IPS DF 4.7 (cell line): ENCODE measurements around the gene ERP44.
"Not testable (repeated sequence)": the region's sequence is repeated elsewhere in the genome, so short reads cannot be mapped to it uniquely, and the experiment has no call there.

ENCODE experiments used
- DNase-seq: peaks from one replicate; pipeline ENCODE4 v3.0.0-alpha.2; 2013; ENCODE audit warnings: low spot score; ENCODE audit errors: extremely low read depth

ERP44 gene

DNA sequence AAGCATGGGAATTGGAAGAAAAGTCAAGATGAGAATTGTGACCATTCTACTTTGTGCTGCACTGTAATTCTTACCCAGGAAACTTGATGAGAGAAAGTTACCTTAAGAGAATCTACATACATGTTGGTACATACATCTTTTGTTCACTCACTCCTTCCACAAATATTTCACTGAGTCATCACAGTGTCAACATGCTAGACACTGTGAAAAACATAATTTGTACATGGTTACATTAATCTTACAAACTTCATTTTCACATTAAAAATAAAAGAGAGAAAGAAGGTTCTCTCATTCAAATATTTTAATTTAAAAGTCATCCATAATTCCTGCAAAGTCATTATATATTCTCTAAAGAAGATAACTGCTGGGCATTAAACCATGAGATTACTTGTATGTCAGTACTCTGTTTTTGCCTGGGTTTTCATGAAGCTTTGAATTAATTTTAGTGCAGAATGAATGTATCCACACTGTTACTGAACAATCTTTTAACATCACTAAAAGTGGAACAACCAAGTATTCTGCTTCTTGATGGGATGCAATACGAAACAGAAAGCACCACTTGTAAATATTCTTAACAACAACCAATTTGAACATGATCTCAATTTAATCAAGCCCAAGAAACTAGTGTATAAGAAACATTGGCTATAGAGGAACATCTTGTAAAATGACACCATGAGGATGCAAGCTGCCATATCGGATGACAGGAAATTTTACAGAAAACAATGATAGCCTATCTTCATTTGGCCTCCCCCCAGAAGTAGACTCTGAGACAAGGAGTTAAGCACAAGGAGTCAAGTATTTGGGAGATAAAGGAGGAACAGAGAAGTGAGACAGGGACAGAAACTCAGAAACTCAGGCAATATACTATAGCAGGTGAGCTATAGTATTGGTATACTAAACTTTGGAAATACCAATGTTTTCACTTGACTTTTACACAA, 28.4 kb downstream of the ERP44 start:
- DNase-seq, result no peak

DNA sequence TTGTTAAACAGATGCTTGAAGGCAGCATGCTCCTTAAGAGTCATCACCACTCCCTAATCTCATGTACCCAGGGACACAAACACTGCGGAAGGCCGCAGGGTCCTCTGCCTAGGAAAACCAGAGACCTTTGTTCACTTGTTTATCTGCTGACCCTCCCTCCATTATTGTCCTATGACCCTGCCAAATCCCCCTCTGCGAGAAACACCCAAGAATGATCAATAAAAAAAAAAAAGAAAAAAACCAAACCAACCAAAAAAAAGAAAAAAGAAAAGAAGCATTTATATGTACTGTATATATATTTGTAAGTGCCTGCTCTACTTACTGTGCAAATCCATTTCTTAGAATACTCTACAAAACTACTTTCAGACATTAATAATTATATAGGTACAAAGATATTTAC, 29.7 kb downstream of the ERP44 start:
- not testable (repeated sequence) for DNase-seq

DNA sequence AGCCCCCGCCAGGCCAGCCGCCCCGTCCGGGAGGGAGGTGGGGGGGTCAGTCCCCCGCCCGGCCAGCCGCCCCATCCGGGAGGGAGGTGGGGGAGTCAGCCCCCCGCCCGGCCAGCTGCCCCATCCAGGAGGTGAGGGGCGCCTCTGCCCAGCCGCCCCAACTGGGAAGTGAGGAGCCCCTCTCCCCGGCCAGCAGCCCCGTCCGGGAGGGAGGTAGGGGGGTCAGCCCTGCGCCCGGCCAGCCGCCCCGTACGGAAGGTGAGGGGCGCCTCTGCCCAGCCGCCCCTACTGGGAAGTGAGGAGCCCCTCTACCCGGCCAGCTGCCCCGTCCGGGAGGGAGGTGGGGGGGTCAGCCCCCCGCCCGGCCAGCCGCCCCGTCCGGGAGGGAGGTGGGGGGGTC, 30.8 kb downstream of the ERP44 start:
- not testable (repeated sequence) for DNase-seq

DNA sequence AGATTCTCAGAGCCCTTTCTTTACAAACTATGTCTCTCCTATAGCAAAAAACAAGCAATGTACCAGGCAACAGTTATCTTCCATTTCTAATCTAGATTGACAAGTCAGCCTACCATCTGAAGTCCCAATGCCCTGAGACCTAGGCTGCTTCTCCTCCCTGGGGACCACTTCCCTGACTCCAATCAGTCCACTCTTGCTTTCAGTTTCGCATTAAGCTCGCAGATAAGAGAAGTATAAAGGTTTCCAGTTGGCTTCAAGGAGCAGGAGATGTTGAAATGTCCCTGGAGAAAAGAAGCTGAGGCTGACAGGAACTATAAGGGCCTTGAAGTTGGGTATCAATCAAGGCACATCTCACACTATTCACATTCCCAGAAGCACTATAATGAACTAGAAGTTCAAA, 32.3 kb downstream of the ERP44 start:
- no peak for DNase-seq

DNA sequence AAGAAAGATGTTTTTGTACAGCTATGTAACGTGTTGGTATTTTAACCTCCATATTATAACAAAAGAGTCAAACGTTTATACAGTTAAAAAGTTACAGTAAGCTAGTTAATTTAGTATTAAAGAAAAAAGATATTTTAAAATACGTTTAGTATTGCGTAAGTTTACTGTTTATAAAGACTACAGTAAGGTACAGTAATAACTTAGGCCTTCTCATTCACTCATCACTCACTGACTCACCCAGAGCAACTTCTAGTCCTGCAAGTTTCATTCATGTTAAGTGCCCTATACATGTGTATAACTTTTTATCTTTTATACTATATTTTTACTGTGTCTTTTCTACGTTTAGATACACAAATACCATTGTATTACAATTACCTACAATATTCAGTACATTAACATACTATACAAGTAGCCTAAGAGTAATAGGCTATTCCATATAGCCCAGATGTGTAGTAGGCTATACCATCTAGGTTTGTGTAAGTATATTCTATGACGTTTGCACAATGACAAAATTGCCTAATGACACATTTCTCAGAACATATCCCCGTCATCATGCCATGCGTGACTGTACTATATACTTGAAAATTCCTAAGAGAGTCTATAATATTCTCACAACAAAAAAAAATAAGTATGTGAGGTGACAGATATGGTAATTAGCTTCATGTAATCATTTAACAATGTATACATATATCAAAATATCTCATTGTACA, 33.8 kb downstream of the ERP44 start:
- no peak for DNase-seq

DNA sequence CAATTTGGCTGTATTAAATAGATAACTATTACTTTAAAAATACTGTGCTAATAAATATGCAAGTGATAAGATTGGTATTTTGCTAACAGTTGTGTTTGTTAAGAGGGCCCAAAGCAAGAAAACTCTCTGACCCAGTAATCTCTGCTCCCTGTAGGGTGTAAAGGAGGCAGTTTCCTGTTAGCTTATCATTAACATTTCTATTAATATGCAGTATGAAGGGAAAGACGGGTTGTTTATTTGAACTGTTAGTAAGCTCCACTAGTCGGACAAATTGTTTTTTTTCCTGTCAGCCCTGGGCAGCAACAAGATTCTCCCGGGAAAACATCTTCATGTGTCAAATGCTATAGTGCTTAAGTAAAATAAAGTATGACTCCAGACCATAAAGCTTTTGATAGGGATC, 35.6 kb downstream of the ERP44 start:
- no peak for DNase-seq

DNA sequence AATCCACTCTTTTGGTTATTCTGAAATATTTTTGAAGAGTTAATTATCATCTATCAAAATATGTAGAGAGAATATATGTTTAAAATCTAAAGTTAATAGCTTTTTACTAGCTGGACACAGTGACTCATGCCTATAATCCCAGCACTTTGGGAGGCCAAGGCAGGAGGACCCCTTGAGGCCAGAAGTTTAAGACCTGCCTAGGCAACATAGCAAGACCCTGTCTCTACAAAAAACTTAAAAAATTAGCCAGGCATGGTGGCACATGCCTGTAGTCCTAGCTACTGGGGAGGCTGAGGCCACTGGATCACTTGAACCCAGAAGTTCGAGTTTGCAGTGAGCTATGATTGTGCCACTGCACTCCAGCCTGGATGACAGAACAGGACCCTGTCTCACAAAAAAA, 36.1 kb downstream of the ERP44 start:
- not testable (repeated sequence) for DNase-seq

GRCh38 chr9:100058699-100059579, 39.9 kb downstream of the ERP44 start:
- no peak for DNase-seq

DNA sequence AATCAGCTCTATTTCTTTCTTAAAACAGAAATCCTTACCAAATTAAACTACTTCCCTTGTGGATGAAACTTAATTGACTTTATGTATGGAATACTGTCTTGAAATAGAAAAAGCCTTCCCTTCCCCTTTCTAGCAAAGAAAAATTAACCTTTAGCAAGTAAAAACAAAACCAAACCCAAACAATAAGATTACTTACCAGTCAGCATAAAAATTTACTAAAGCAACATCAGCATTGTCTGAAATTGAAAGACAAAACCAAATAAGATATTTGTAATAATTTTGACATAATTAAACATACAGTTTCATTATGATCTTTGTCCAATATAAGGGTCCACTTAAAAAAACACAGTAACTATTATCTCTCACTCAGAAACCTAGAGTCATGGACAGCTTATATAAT, 41.2 kb downstream of the ERP44 start:
- DNase-seq, result no peak

GRCh38 chr9:100056561-100056960, 42.2 kb downstream of the ERP44 start:
- no peak for DNase-seq

- DNase-seq, result no peak
These were observed 46.4 kb downstream of the ERP44 start for GRCh38 chr9:100052375-100052774.

GRCh38 chr9:100049551-100049950, 49.2 kb downstream of the ERP44 start:
- no peak for DNase-seq

DNA sequence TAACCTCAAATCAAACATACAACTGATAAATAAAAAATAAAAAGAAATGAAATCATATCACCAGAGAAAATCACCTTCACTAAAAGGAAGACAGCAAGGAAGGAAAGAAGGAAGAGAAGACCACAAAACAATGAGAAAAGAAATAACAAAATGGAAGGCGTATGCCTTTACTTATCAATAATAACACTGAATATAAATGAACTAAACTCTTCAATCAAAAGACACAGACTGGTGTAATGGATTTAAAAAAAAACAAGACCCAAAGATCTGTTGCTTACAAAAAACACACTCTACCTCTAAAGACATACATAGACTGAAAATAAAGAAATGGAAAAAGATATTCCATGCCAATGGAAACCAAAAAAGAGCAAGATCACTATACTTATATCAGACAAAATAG, 60.3 kb downstream of the ERP44 start:
- no peak for DNase-seq

DNA sequence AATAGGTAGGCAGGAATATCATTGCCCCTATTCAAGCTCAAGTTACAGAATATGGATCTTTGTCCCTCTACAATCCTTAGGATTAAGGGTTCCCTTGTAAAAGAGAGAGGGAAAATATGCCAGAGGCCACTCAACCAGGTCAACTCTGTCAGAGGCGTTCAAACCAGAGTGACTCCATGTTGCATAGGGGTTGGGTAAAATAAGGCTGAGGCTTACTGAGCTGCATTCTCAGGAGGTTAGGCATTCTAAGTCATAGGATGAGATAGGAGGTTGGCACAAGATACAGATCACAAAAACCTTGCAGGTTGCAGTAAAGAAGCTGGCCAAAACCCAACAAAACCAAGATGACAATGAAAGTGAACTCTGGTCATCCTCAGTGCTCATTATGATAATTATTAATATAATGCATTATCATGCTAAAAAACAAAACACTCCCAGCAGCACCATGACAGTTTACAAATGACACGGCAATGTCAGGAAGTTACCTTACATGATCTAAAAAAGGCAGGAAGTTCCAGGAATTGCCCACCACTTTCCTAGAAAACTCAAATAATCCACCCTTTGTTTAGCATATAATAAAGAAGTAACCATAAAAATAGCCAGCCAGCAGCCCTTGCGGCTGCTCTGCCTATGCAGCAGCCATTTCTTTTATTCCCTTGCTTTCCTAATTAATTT, 64.8 kb downstream of the ERP44 start:
- no peak for DNase-seq

DNA sequence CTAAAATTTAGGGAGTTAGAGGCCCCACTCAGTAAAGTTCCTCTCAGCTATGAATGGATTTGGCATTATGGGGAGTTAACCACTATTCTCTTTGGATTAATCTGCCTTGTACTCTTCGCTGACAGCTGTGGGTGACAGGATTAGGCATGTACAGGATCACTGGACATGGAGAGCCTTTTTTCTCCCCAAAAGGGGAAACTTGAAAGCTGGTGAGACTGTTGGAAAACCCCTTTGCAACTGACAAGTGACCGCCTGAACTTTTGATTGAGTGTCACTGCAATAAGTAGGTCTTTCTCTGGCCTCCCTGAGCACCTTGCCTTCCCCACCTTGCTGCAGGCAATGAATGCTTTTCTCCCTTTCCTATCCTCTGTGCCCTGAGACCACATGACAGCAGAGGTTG, 68.3 kb downstream of the ERP44 start:
- no peak for DNase-seq

GRCh38 chr9:100029251-100029650, 69.5 kb downstream of the ERP44 start:
- DNase-seq, result no peak

DNA sequence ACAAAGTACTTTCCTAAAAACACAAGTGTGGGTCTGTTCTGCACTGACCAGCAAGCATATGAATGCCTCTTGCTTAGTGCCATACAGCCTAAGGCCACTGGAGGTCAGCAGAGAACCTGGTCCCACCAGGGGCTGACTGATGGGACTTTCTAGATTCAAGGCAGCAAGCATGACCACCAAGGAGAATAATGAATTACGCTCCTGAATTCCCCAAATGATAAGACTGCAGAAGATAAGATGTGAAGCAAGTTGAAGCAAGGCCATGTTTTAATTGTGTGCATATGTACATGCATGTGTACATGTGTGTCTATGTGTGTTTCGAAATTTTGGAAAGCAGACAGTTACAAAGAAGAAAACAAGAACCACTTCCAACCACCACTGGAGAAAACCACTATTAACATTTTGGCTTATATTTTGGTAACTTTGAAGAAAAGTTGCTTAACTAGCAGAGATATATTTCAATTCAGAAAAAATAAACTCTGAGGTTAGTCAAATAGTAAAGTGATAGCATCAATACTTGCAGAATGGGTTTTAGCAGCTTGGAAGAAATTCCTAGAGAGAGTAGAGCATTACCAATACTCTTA, 70.5 kb downstream of the ERP44 start:
- DNase-seq, result peak; percentile 41

DNA sequence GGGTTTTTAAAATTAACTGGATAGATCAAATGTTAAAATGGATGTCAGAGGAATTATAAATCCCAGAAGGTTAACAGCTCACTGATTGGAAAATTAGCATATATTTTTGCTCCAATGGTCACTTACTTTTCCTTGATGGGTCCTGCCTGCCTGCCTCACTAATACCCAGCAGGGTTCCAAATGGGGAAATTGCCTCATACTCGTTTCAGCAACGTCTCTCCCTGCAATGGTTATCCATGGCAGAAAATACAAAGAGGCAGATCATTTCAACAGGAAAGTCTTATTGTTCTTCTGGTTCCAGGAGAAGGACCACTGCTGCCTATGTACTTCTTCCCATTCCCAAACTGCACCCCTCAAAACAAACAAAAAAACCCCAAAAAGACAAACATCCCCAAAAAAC, 71.3 kb downstream of the ERP44 start:
- DNase-seq, result no peak

DNA sequence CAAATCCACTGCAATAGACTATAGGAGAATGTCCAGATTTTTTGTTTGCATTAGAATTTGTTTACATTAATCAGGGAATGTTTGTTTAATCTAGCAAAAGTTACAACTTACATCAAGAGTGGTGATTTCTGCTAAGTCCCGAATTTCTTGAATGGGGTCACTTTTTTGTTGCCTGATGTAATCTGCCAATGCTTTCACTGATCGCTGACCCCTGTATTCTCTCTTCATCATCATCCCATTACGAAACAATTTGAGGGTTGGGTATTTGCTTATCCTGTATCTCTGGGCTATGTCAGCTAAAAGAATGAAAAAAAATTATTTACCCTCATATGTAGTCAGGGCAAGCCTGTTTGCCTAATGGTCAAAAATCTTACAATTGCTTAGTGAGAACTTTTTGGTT, 76.9 kb downstream of the ERP44 start:
- DNase-seq, result no peak

DNA sequence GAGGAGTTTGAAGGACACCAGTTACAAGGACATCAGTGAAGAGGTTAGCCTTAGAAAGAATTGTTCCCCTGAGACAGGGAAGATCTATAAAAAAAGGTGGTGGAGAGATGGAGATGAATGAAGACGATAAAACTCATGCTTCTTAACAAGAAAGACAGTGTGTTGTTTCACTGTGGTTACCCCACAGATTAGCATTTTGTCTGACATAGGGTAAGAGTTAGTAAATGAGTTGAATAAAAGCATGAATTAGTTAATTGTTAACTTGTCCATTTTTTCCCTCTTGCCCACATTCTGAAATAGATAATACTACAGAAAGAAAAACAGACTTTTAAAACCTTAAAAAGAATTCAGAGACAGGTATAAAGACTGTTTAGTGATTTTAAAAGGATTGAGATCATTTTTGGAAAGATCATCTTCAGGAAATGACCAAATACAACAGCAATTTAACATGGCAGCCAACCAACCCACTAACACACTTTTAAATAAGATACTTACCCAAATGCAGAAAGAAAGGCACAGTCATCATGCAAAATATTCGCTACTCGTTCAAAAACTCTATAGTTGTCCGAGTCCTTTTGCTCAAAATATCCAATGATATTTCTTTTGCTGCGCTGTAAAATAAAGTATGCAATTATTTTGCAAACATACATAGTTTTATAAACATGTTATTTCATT, 78.5 kb downstream of the ERP44 start:
- DNase-seq, result no peak
